ENCODE results near the gene CUZD1. TPM values are rescaled to one million over a fixed set of nuclear protein-coding genes. Genes with fewer than 3 reads are reported as not detected.

Gene CUZD1
- total RNA-seq, 1 donor from 2014 or later, result 0.23 TPM

DNA sequence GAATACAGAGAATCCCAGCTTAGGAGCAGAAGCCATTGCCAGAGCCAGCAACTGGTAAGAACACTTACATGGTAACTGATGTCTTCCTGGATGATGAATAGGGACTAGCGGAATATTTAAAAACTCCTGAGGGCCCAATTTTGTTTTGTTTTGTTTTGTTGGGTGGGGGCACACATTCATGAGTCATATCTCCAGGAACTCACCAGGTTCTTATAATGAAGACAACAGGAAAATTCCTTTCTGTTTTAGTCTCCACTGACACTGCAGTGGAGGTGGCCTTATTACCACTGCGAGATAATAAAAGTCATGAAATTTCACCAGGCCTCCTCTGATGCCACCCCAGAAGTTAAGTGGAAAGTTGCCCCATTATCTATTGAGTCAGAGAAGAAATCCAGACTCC is 6.6 kb upstream of the CUZD1 start:
- peaks cover 26% of the 10 kb centered on the region for H3K4me1 Mint-ChIP-seq (ENCODE audit: low read depth, unreplicated experiment)
- no peaks in the 10 kb centered on the region for H3K27me3 Mint-ChIP-seq (ENCODE audit: low read depth, unreplicated experiment)
- no peak overlapping the region for H3K27ac Mint-ChIP-seq (ENCODE audit: unreplicated experiment)

DNA sequence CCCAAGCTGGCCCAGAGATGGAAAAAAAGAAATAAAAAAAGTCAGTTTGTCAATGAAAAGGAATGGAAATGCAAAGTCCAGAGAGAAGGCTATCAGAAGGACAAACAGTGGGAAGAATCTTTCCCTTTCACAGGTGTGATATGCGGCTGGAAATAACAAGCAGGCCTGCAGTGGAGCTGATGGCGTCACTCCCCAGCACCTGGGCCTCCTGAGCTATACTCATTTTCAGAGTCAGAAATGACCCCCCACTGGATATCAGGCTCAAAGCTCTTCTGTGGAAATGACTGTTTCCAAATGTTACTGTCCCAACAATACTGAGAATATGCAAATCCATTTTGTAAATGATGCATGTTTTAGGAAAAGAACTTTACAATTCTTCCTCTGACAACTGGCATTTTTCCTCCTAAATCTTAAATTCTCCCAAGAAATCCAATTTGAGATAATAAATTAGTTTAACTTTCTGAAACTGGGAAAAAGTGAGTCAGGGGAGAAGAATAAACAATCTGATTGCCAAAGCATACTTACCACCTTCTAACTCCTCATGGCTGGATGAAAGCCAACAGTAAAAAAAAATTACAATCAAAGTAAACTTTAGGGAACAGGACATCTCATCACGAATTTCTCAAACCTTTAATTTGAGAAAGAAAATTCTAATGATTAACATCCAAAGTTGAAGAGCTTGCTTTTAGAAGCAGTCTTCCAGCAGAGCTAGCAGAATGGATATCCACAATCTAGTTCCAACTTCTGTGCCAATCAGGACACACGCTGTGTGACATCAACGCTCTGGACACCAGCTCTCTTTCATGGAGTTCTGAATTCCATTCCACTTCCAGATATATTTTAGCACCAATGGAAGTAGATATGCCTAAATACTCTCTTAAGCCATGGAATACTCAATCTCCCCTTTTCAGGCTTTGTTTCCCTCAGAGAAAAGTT is 5.3 kb upstream of the CUZD1 start:
- peak overlapping the region; percentile 61 for H3K4me2 ChIP-seq (ENCODE audit: low read length)

More for the DNA sequence above, 6.6 kb upstream of the CUZD1 start:
- no peak overlapping the region for H3K4me3 ChIP-seq (ENCODE audit: insufficient read depth, low read depth, low read length)
- Mint-ChIP-seq H3K9me3 (ENCODE audit: unreplicated experiment) (no peaks in the 10 kb centered on the region), H3K36me3 (ENCODE audit: low read depth, unreplicated experiment) (no peaks in the 10 kb centered on the region), H3K4me3 (ENCODE audit: unreplicated experiment) (no peak overlapping the region)
- peaks cover 13% of the 10 kb centered on the region for H3K79me2 ChIP-seq (ENCODE audit: insufficient read depth, low read length)
- no peaks in the 10 kb centered on the region for H3K9me3 ChIP-seq (ENCODE audit: insufficient read depth, low read depth, low read length)
- DNase-seq (ENCODE audit: low read depth) (peak; percentile 42), FAIRE-seq (no peak)
- H3K27me3 ChIP-seq (ENCODE audit: insufficient read depth, low read length), result no peaks in the 10 kb centered on the region
- H3K4me1 ChIP-seq (ENCODE audit: insufficient read depth, low read length), result peaks cover 73% of the 10 kb centered on the region
- H3K4me2 ChIP-seq (ENCODE audit: low read length), result peak overlapping the region; percentile 62
- TF ChIP-seq, protein P1, sequence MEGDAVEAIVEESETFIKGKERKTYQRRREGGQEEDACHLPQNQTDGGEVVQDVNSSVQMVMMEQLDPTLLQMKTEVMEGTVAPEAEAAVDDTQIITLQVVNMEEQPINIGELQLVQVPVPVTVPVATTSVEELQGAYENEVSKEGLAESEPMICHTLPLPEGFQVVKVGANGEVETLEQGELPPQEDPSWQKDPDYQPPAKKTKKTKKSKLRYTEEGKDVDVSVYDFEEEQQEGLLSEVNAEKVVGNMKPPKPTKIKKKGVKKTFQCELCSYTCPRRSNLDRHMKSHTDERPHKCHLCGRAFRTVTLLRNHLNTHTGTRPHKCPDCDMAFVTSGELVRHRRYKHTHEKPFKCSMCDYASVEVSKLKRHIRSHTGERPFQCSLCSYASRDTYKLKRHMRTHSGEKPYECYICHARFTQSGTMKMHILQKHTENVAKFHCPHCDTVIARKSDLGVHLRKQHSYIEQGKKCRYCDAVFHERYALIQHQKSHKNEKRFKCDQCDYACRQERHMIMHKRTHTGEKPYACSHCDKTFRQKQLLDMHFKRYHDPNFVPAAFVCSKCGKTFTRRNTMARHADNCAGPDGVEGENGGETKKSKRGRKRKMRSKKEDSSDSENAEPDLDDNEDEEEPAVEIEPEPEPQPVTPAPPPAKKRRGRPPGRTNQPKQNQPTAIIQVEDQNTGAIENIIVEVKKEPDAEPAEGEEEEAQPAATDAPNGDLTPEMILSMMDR (IDR thresholded peaks at IDR 0.05; ENCODE audit: insufficient read depth, low read depth, low read length), result no peak
- no peak for TF ChIP-seq EZH2 (IDR thresholded peaks at IDR 0.05; ENCODE audit: insufficient read depth, low read length)
- peak overlapping the region; percentile 58 for H3K27ac ChIP-seq (ENCODE audit: low read depth, low read length)
- H3K9ac ChIP-seq (ENCODE audit: low read length), result peak overlapping the region; percentile 23
- peaks cover 6% of the 10 kb centered on the region for H4K20me1 ChIP-seq (ENCODE audit: insufficient read depth, low read length)
- H2AFZ ChIP-seq (ENCODE audit: low read depth, low read length), result no peak overlapping the region
- H3K36me3 ChIP-seq (ENCODE audit: insufficient read depth, low read length), result no peaks in the 10 kb centered on the region

More for the DNA sequence above, 5.3 kb upstream of the CUZD1 start:
- TF ChIP-seq EZH2 (IDR thresholded peaks at IDR 0.05; ENCODE audit: insufficient read depth, low read length), result no peak
- TF ChIP-seq, protein P1 (IDR thresholded peaks at IDR 0.05; ENCODE audit: insufficient read depth, low read depth, low read length), result no peak
- H3K4me3 Mint-ChIP-seq (ENCODE audit: unreplicated experiment), result no peak overlapping the region
- peaks cover 4% of the 10 kb centered on the region for H3K9me3 Mint-ChIP-seq (ENCODE audit: unreplicated experiment)
- Histone ChIP-seq H3K4me1 (ENCODE audit: insufficient read depth, low read length) (peaks cover 60% of the 10 kb centered on the region), H3K27me3 (ENCODE audit: insufficient read depth, low read length) (no peaks in the 10 kb centered on the region), H2AFZ (ENCODE audit: low read depth, low read length) (no peak overlapping the region), H3K36me3 (ENCODE audit: insufficient read depth, low read length) (no peaks in the 10 kb centered on the region), H3K79me2 (ENCODE audit: insufficient read depth, low read length) (peaks cover under 1% of the 10 kb centered on the region), H3K4me3 (ENCODE audit: insufficient read depth, low read depth, low read length) (no peak overlapping the region), H4K20me1 (ENCODE audit: insufficient read depth, low read length) (peaks cover 6% of the 10 kb centered on the region), H3K9ac (ENCODE audit: low read length) (peak overlapping the region; percentile 16), H3K27ac (ENCODE audit: low read depth, low read length) (peak overlapping the region; percentile 58), H3K9me3 (ENCODE audit: insufficient read depth, low read depth, low read length) (no peaks in the 10 kb centered on the region)
- H3K27me3 Mint-ChIP-seq (ENCODE audit: low read depth, unreplicated experiment), result peaks cover 4% of the 10 kb centered on the region
- peaks cover 5% of the 10 kb centered on the region for H3K36me3 Mint-ChIP-seq (ENCODE audit: low read depth, unreplicated experiment)
- DNase-seq (ENCODE audit: low read depth), result peak; percentile 68
- no peak overlapping the region for H3K27ac Mint-ChIP-seq (ENCODE audit: unreplicated experiment)
- H3K4me1 Mint-ChIP-seq (ENCODE audit: low read depth, unreplicated experiment), result peaks cover 23% of the 10 kb centered on the region
- no peak for FAIRE-seq
